ENCODE measurements around the gene KANSL1.

DNA sequence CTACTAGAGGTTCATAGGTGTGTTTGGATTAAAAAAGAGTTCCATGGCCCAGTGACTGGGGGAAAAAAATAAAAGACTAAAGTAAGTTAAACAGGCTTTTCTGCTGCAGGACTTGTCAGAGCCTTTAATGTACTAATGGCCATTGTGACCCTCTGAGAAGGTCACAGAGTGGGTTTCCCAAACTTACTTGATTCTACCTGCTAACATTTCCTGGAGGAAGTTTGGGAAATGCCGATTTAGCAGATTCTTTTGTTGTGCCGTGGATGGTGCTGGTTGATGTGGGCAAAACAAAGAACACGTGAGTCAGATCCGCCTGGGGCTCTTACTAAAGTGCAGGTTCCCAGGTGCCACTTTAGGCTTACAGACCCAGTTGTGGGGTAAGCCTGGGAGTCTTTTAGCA lies 207.8 kb downstream of the KANSL1 start:
- TF ChIP-seq, protein P1, sequence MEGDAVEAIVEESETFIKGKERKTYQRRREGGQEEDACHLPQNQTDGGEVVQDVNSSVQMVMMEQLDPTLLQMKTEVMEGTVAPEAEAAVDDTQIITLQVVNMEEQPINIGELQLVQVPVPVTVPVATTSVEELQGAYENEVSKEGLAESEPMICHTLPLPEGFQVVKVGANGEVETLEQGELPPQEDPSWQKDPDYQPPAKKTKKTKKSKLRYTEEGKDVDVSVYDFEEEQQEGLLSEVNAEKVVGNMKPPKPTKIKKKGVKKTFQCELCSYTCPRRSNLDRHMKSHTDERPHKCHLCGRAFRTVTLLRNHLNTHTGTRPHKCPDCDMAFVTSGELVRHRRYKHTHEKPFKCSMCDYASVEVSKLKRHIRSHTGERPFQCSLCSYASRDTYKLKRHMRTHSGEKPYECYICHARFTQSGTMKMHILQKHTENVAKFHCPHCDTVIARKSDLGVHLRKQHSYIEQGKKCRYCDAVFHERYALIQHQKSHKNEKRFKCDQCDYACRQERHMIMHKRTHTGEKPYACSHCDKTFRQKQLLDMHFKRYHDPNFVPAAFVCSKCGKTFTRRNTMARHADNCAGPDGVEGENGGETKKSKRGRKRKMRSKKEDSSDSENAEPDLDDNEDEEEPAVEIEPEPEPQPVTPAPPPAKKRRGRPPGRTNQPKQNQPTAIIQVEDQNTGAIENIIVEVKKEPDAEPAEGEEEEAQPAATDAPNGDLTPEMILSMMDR (IDR thresholded peaks at IDR 0.05): no peak
- no peak for TF ChIP-seq POLR2A (IDR thresholded peaks at IDR 0.05)
